Right atrium auricular region (tissue), 2 donors: Measurements from ENCODE around the gene DNAI2. TPM values are rescaled to one million over a fixed set of nuclear protein-coding genes. Genes with fewer than 3 reads are reported as not detected.

Experiments used
- DNase-seq: peaks from one replicate; pipeline ENCODE4 v3.0.0-alpha.2; 2019; ENCODE audit warnings: low spot score
- H3K27ac ChIP-seq, 2 donors: fragments of 200-600 bp; sonication (generic); 1 replicate in 1 of 2; 2 replicates in 1 of 2; pipeline ENCODE4 v1.5.1; 2016 to 2019
- H3K27me3 ChIP-seq, 2 donors: fragments of 200-600 bp; sonication (generic); one replicate each; pipeline versions ENCODE4 v1.5.1 to v1.6.0; 2017 to 2019
- H3K36me3 ChIP-seq: fragments of 200-600 bp; sonication (generic); one replicate; pipeline ENCODE4 v1.5.1; 2016
- H3K4me1 ChIP-seq, 2 donors: fragments of 200-600 bp; sonication (generic); one replicate each; pipeline versions ENCODE4 v1.5.1 to v1.6.0; 2017 to 2019
- H3K4me3 ChIP-seq, 2 donors: fragments of 200-600 bp; sonication (generic); 1 replicate in 1 of 2; 2 replicates in 1 of 2; pipeline ENCODE4 v1.5.1; 2017 to 2019; ENCODE audit warnings: mild to moderate bottlenecking in 1 of 2, moderate library complexity in 1 of 2
- H3K9me3 ChIP-seq, 2 donors: fragments of 200-600 bp; sonication (generic); one replicate each; pipeline ENCODE4 v1.5.1; 2019
- CTCF ChIP-seq, 2 donors: fragments of 200-600 bp; sonication (generic); IDR thresholded peaks; one replicate each; pipeline ENCODE4 v1.5.1; 2019; ENCODE audit warnings: antibody characterized with exemption in 2 of 2
- total RNA-seq, 2 donors: library from RNA; depleted of rRNA; stranded (reverse); fragments of >200 nt; gene quantifications; one replicate each; pipeline ENCODE4 v1.1.0, GENCODE V29; 2016

The DNAI2 gene
- total RNA-seq, 2 donors from 2014 or later, result not detected

- no peaks in the 10 kb centered on the region for H3K27me3 ChIP-seq
- DNase-seq, result no peak
- TF ChIP-seq CTCF (IDR thresholded peaks at IDR 0.05), result no peak
- no peak overlapping the region for H3K27ac ChIP-seq
- peaks cover 0 to 27% of the 10 kb centered on the region in 2 donors for H3K4me1 ChIP-seq
- H3K36me3 ChIP-seq, result no peaks in the 10 kb centered on the region
- H3K9me3 ChIP-seq, result no peaks in the 10 kb centered on the region
- no peak overlapping the region for H3K4me3 ChIP-seq
Observed at GRCh38 chr17:74288785-74289184, 14.8 kb downstream of the DNAI2 start.

GRCh38 chr17:74289688-74290087 lies 15.7 kb downstream of the DNAI2 start:
- no peaks in the 10 kb centered on the region for H3K9me3 ChIP-seq
- no peak overlapping the region for H3K4me3 ChIP-seq
- DNase-seq, result no peak

GRCh38 chr17:74290340-74290739 lies 16.3 kb downstream of the DNAI2 start:
- Histone ChIP-seq H3K27me3 (no peaks in the 10 kb centered on the region), H3K27ac (peak overlapping the region; percentile 64 to 74)

More at GRCh38 chr17:74289688-74290087, 15.7 kb downstream of the DNAI2 start:
- Histone ChIP-seq H3K27ac (peak overlapping the region; percentile 64 to 74), H3K36me3 (no peaks in the 10 kb centered on the region), H3K4me1 (peaks cover 0 to 25% of the 10 kb centered on the region in 2 donors), H3K27me3 (no peaks in the 10 kb centered on the region)
- TF ChIP-seq CTCF (IDR thresholded peaks at IDR 0.05), result no peak

GRCh38 chr17:74292495-74292894 lies 18.5 kb downstream of the DNAI2 start:
- Histone ChIP-seq H3K4me1 (peaks cover 0 to 39% of the 10 kb centered on the region in 2 donors), H3K27ac (no peak overlapping the region), H3K4me3 (no peak overlapping the region), H3K36me3 (no peaks in the 10 kb centered on the region), H3K9me3 (no peaks in the 10 kb centered on the region), H3K27me3 (no peaks in the 10 kb centered on the region)
- no peak for TF ChIP-seq CTCF (IDR thresholded peaks at IDR 0.05)
- no peak for DNase-seq

More at GRCh38 chr17:74290340-74290739, 16.3 kb downstream of the DNAI2 start:
- Histone ChIP-seq H3K4me3 (no peak overlapping the region), H3K9me3 (no peaks in the 10 kb centered on the region), H3K4me1 (peaks cover 0 to 22% of the 10 kb centered on the region in 2 donors), H3K36me3 (no peaks in the 10 kb centered on the region)
- peak in 1 of 2 donors; percentile 12 for TF ChIP-seq CTCF (IDR thresholded peaks at IDR 0.05)
- DNase-seq, result no peak

GRCh38 chr17:74295625-74296547 lies 21.9 kb downstream of the DNAI2 start:
- Histone ChIP-seq H3K27ac (peak overlapping the region; percentile 74 to 88), H3K36me3 (no peaks in the 10 kb centered on the region), H3K9me3 (no peaks in the 10 kb centered on the region), H3K4me3 (no peak overlapping the region), H3K4me1 (peaks cover 0 to 31% of the 10 kb centered on the region in 2 donors), H3K27me3 (no peaks in the 10 kb centered on the region)
- TF ChIP-seq CTCF (IDR thresholded peaks at IDR 0.05), result no peak
- DNase-seq, result no peak
